Tibial nerve (tissue), 3 donors: Measurements from ENCODE around the gene SZRD1.

ENCODE experiments used
- CTCF ChIP-seq, 5 experiments: fragments of 200-600 bp in 3 of 5; fragments of 450-650 bp in 2 of 5; sonication (generic) in 3 of 5; IDR thresholded peaks; one replicate each; pipeline ENCODE4 v1.5.1; 2016 to 2019; ENCODE audit warnings: antibody characterized with exemption in 5 of 5, mild to moderate bottlenecking in 3 of 5, moderate library complexity in 2 of 5
- POLR2A ChIP-seq, 2 donors: fragments of 450-650 bp; IDR thresholded peaks; one replicate each; pipeline ENCODE4 v1.6.1; 2017; ENCODE audit warnings: antibody characterized with exemption in 2 of 2, mild to moderate bottlenecking in 2 of 2, moderate library complexity in 2 of 2

GRCh38 chr1:16398371-16398953 is 31.4 kb downstream of the SZRD1 start:
- TF ChIP-seq CTCF (IDR thresholded peaks at IDR 0.05) (no peak), POLR2A (IDR thresholded peaks at IDR 0.05) (no peak)
